WTC11 (cell line): Measurements from ENCODE around the gene HMCES. TPM values are rescaled to one million over a fixed set of nuclear protein-coding genes. Genes with fewer than 3 reads are reported as not detected.

Experiments
- ARID4B ChIP-seq: sonication (generic); formaldehyde crosslinking; IDR thresholded peaks from 2 replicates; pipeline ENCODE4 v1.8.0; 2023; ENCODE audit warnings: missing genetic modification reagents, mild to moderate bottlenecking, borderline replicate concordance
- CREM ChIP-seq: sonication (generic); formaldehyde crosslinking; IDR thresholded peaks from 2 replicates; pipeline ENCODE4 v1.8.1; 2022; ENCODE audit warnings: mild to moderate bottlenecking, missing genetic modification reagents, moderate library complexity
- E2F1 ChIP-seq: sonication (generic); formaldehyde crosslinking; IDR thresholded peaks from 2 replicates; pipeline ENCODE4 v1.8.0; 2022; ENCODE audit warnings: mild to moderate bottlenecking, missing genetic modification reagents
- EMX1 ChIP-seq: fragments of 250-450 bp; sonication (Bioruptor Pico); IDR thresholded peaks from 2 replicates; pipeline ENCODE4 v1.8.0; 2021; ENCODE audit warnings: mild to moderate bottlenecking
- MAX ChIP-seq: sonication (generic); formaldehyde crosslinking; IDR thresholded peaks from 2 replicates; pipeline ENCODE4 v1.8.0; 2022; ENCODE audit warnings: mild to moderate bottlenecking, missing genetic modification reagents
- MXD4 ChIP-seq: fragments of 250-450 bp; sonication (Bioruptor Pico); IDR thresholded peaks from 2 replicates; pipeline ENCODE4 v1.8.0; 2021; ENCODE audit warnings: mild to moderate bottlenecking, moderate library complexity, borderline replicate concordance
- NFE2L1 ChIP-seq: sonication (generic); formaldehyde crosslinking; IDR thresholded peaks from 2 replicates; pipeline ENCODE4 v1.8.1; 2023; ENCODE audit warnings: missing genetic modification reagents
- NFYB ChIP-seq: sonication (generic); formaldehyde crosslinking; conservative IDR thresholded peaks from 2 replicates; pipeline ENCODE4 v1.8.0; 2022; ENCODE audit warnings: low read depth, missing genetic modification reagents
- NR1H2 ChIP-seq: sonication (generic); formaldehyde crosslinking; IDR thresholded peaks from 2 replicates; pipeline ENCODE4 v1.9.0; 2021; ENCODE audit warnings: mild to moderate bottlenecking, moderate library complexity, missing genetic modification reagents
- NR2C2 ChIP-seq: sonication (generic); formaldehyde crosslinking; IDR thresholded peaks from 2 replicates; pipeline ENCODE4 v1.8.0; 2022; ENCODE audit warnings: mild to moderate bottlenecking, missing genetic modification reagents
- NR3C1 ChIP-seq: sonication (generic); formaldehyde crosslinking; conservative IDR thresholded peaks from 2 replicates; pipeline ENCODE4 v1.8.1; 2023; ENCODE audit warnings: low read depth, mild to moderate bottlenecking, missing genetic modification reagents
- OVOL2 ChIP-seq: fragments of 250-450 bp; sonication (Bioruptor Pico); IDR thresholded peaks from 2 replicates; pipeline ENCODE4 v1.9.0; 2021; ENCODE audit warnings: mild to moderate bottlenecking, borderline replicate concordance
- PRDM15 ChIP-seq: sonication (generic); formaldehyde crosslinking; IDR thresholded peaks from 2 replicates; pipeline ENCODE4 v1.8.0; 2022; ENCODE audit warnings: missing genetic modification reagents
- PRRX2 ChIP-seq: fragments of 250-450 bp; sonication (Bioruptor Pico); IDR thresholded peaks from 2 replicates; pipeline ENCODE4 v1.8.0; 2021; ENCODE audit warnings: mild to moderate bottlenecking
- RORB ChIP-seq: fragments of 250-450 bp; sonication (Bioruptor Pico); IDR thresholded peaks from 2 replicates; pipeline ENCODE4 v1.9.0; 2021; ENCODE audit warnings: mild to moderate bottlenecking
- SMAD3 ChIP-seq: sonication (generic); formaldehyde crosslinking; IDR thresholded peaks from 2 replicates; pipeline ENCODE4 v1.8.0; 2022; ENCODE audit warnings: missing genetic modification reagents, mild to moderate bottlenecking, borderline replicate concordance
- TCF7 ChIP-seq: sonication (generic); formaldehyde crosslinking; IDR thresholded peaks from 2 replicates; pipeline ENCODE4 v1.8.0; 2022; ENCODE audit warnings: mild to moderate bottlenecking, low read depth, missing genetic modification reagents, moderate library complexity
- ZMAT4 ChIP-seq: fragments of 250-450 bp; sonication (Bioruptor Pico); IDR thresholded peaks from 2 replicates; pipeline ENCODE4 v1.9.0; 2021; ENCODE audit warnings: mild to moderate bottlenecking
- ZNF263 ChIP-seq: sonication (generic); formaldehyde crosslinking; IDR thresholded peaks from 2 replicates; pipeline ENCODE4 v1.8.1; 2022; ENCODE audit warnings: low read depth, mild to moderate bottlenecking, moderate library complexity, missing genetic modification reagents
- ZNF416 ChIP-seq: fragments of 250-450 bp; sonication (Bioruptor Pico); IDR thresholded peaks from 2 replicates; pipeline ENCODE4 v1.9.0; 2021; ENCODE audit warnings: mild to moderate bottlenecking, inconsistent platforms
- ZNF532 ChIP-seq: fragments of 250-450 bp; sonication (Bioruptor Pico); IDR thresholded peaks from 2 replicates; pipeline ENCODE4 v1.9.0; 2021; ENCODE audit warnings: mild to moderate bottlenecking, borderline replicate concordance
- ZNF671 ChIP-seq: fragments of 250-450 bp; sonication (Bioruptor Pico); IDR thresholded peaks from 2 replicates; pipeline ENCODE4 v1.8.0; 2021; ENCODE audit warnings: mild to moderate bottlenecking
- ZSCAN18 ChIP-seq: fragments of 250-450 bp; sonication (Bioruptor Pico); IDR thresholded peaks from 2 replicates; pipeline ENCODE4 v2.1.2; 2022; ENCODE audit warnings: mild to moderate bottlenecking, moderate library complexity
- total RNA-seq: library from RNA; stranded (reverse); gene quantifications from 3 replicates; pipeline ENCODE4 v1.2.3, GENCODE V29; 2021

Gene HMCES
- total RNA-seq, 1 experiment from 2014 or later: 47.7 TPM

- TF ChIP-seq E2F1 (no peak), ZNF416 (no peak), NR3C1 (CRISPR knock-in tag) (no peak), TCF7 (CRISPR knock-in tag) (no peak), NR1H2 (CRISPR knock-in tag) (no peak), ZMAT4 (CRISPR knock-in tag) (no peak), MAX (CRISPR knock-in tag) (no peak), OVOL2 (no peak), ZNF532 (CRISPR knock-in tag) (peak; percentile 78), ZNF263 (CRISPR knock-in tag) (no peak), EMX1 (CRISPR knock-in tag) (peak; percentile 91), ARID4B (CRISPR knock-in tag) (no peak), RORB (no peak), NR2C2 (CRISPR knock-in tag) (no peak), PRDM15 (no peak), SMAD3 (CRISPR knock-in tag) (no peak), NFE2L1 (no peak), CREM (CRISPR knock-in tag) (no peak), MXD4 (no peak), NFYB (CRISPR knock-in tag) (no peak), ZNF671 (CRISPR knock-in tag) (peak; percentile 47; the same call in 1 of the 2 replicates), ZSCAN18 (CRISPR knock-in tag) (no peak), PRRX2 (peak; percentile 69)
These were observed 35.2 kb downstream of the HMCES start (continued) for GRCh38 chr3:129313665-129314385.
